NCI-H748 (cell line): ENCODE measurements around the gene KANK4.

ENCODE experiments used
- DNase-seq: peaks from one replicate; lab custom pipeline; 2025; ENCODE audit not compliant: unreplicated experiment; lab: John Stamatoyannopoulos, UW

Gene KANK4

GRCh38 chr1:62337706-62338631 lies 18.7 kb upstream of the KANK4 start:
- DNase-seq = no peak

- DNase-seq = no peak
These were observed 17.9 kb upstream of the KANK4 start for GRCh38 chr1:62336995-62337705.

GRCh38 chr1:62336638-62336994 lies 17.4 kb upstream of the KANK4 start:
- no peak for DNase-seq

- DNase-seq = no peak
These were observed 16.4 kb upstream of the KANK4 start for GRCh38 chr1:62335656-62336055.

GRCh38 chr1:62334434-62334985 lies 15.3 kb upstream of the KANK4 start:
- no peak for DNase-seq

- DNase-seq = no peak
These were observed 14.2 kb upstream of the KANK4 start for GRCh38 chr1:62333441-62333840.

- peak; percentile 21 for DNase-seq
These were observed 8.3 kb upstream of the KANK4 start for GRCh38 chr1:62327360-62328055.

GRCh38 chr1:62325681-62326080 lies 6.4 kb upstream of the KANK4 start:
- DNase-seq = no peak

- no peak for DNase-seq
These were observed 5.8 kb upstream of the KANK4 start for GRCh38 chr1:62325081-62325480.

- DNase-seq = no peak
These were observed 2.2 kb upstream of the KANK4 start for GRCh38 chr1:62321446-62321845.

- no peak for DNase-seq
These were observed 896 bp downstream of the KANK4 start for GRCh38 chr1:62318320-62318755.

- DNase-seq = no peak
These were observed 2.0 kb downstream of the KANK4 start for GRCh38 chr1:62317021-62317768.

- no peak for DNase-seq
These were observed 3.1 kb downstream of the KANK4 start for GRCh38 chr1:62316135-62316534.

- no peak for DNase-seq
These were observed 3.8 kb downstream of the KANK4 start for GRCh38 chr1:62315387-62315786.

GRCh38 chr1:62314454-62315350 lies 4.5 kb downstream of the KANK4 start:
- no peak for DNase-seq

GRCh38 chr1:62312698-62313097 lies 6.5 kb downstream of the KANK4 start:
- no peak for DNase-seq

GRCh38 chr1:62311473-62311943 lies 7.7 kb downstream of the KANK4 start:
- no peak for DNase-seq

GRCh38 chr1:62309906-62310305 lies 9.3 kb downstream of the KANK4 start:
- DNase-seq = no peak

GRCh38 chr1:62308606-62309005 lies 10.6 kb downstream of the KANK4 start:
- DNase-seq = no peak
